BJ (cell line): ENCODE results near the gene DGKH. TPM values are rescaled to one million over a fixed set of nuclear protein-coding genes. Genes with fewer than 3 reads are reported as not detected.

ENCODE experiments used
- CTCF ChIA-PET: fragments of 350-600 bp; formaldehyde crosslinking; extraction: SDS; loops from one replicate; lab custom pipeline; 2021; ENCODE audit warnings: antibody characterized with exemption, inconsistent platforms; lab: Yijun Ruan, JAX
- POLR2A ChIA-PET: fragments of 300-600 bp; sonication (Branson Sonifier 250); formaldehyde crosslinking; extraction: SDS; loops from one replicate; lab custom pipeline; 2021; ENCODE audit warnings: antibody characterized with exemption; lab: Charles Lee
- DNase-seq: peaks from one replicate; pipeline ENCODE4 v3.0.0-alpha.2; 2011; ENCODE audit warnings: low read depth
- H3K27me3 ChIP-seq: 2 replicates; pipeline ENCODE4 v1.6.0; 2011; ENCODE audit warnings: low read length; ENCODE audit not compliant: control insufficient read depth, insufficient read depth
- H3K36me3 ChIP-seq: 2 replicates; pipeline ENCODE4 v1.5.1; 2011; ENCODE audit warnings: low read length; ENCODE audit not compliant: control insufficient read depth, insufficient read depth
- H3K4me3 ChIP-seq: 2 replicates; pipeline ENCODE4 v1.5.1; 2011; ENCODE audit warnings: low read depth, mild to moderate bottlenecking, control low read depth, low read length
- CTCF ChIP-seq: IDR thresholded peaks from 2 replicates; pipeline ENCODE4 v1.5.1; 2011; ENCODE audit warnings: low read depth, mild to moderate bottlenecking, control low read depth, inconsistent platforms, low read length, moderate library complexity; ENCODE audit not compliant: insufficient read depth
- polyA plus RNA-seq: library from polyadenylated mRNA; depleted of rRNA; stranded (reverse); fragments of >200 nt; gene quantifications from 2 replicates; pipeline ENCODE4 v1.2.3, GENCODE V29; 2011

The DGKH gene
- polyA plus RNA-seq, 1 experiment, result 4.2 TPM

GRCh38 chr13:42114912-42115311 lies 66.5 kb downstream of the DGKH start:
- no peak for DNase-seq
- ChIA-PET CTCF (interaction anchor here (3.0 kb wide), 1 partner anchor 447 kb away, joined by 17 read pairs; no protein-coding TSS in a partner anchor), POLR2A (interaction anchor here (0.5 kb wide), 1 partner anchor 810 kb away, joined by 3 read pairs; no protein-coding TSS in a partner anchor)

DNA sequence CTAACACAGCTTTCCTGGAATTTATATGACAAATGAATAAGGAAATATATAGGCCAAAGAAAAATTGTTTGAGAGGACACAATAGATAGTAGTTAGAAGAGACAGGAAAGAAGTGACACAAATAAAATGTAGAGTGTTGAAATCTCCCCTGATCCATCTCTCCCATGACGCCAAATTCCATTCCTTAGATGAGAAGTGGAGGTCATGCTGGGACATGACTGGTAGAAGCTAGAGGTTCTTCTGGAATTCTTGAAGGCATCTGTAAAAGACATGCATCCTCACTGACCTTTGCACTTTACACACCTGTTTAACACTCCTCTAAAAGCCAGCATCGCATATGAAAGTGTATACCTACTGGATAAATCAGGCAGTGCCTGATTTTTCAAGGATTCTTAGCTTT lies 67.8 kb downstream of the DGKH start:
- Histone ChIP-seq H3K4me3 (no peak overlapping the region), H3K27me3 (no peaks in the 10 kb centered on the region), H3K36me3 (no peaks in the 10 kb centered on the region)
- DNase-seq, result no peak
- TF ChIP-seq CTCF, result no peak
- ChIA-PET POLR2A (no interaction called here), CTCF (interaction anchor here (1.1 to 1.2 kb wide), 3 partner anchors 73 to 465 kb away, joined by 3 read pairs; no protein-coding TSS in a partner anchor)

More at GRCh38 chr13:42114912-42115311, 66.5 kb downstream of the DGKH start:
- H3K36me3 ChIP-seq, result no peaks in the 10 kb centered on the region
- H3K27me3 ChIP-seq, result no peaks in the 10 kb centered on the region
- TF ChIP-seq CTCF, result no peak
- no peak overlapping the region for H3K4me3 ChIP-seq

GRCh38 chr13:42119041-42119440 lies 70.6 kb downstream of the DGKH start:
- Histone ChIP-seq H3K4me3 (no peak overlapping the region), H3K36me3 (no peaks in the 10 kb centered on the region), H3K27me3 (no peaks in the 10 kb centered on the region)
- DNase-seq, result no peak
- CTCF ChIA-PET, result interaction anchor here (0.9 kb wide), 1 partner anchor 8 kb away, joined by 3 read pairs; no protein-coding TSS in a partner anchor
- TF ChIP-seq CTCF, result no peak
- POLR2A ChIA-PET, result no interaction called here

- H3K4me3 ChIP-seq, result no peak overlapping the region
- DNase-seq, result no peak
- ChIA-PET POLR2A (no interaction called here), CTCF (interaction anchor here (0.9 to 1.2 kb wide), 3 partner anchors 9 to 11 kb away, joined by 3 to 4 read pairs (median 3); no protein-coding TSS in a partner anchor)
- H3K36me3 ChIP-seq, result no peaks in the 10 kb centered on the region
- no peak for TF ChIP-seq CTCF
- no peaks in the 10 kb centered on the region for H3K27me3 ChIP-seq
Observed at GRCh38 chr13:42119875-42120274, 71.4 kb downstream of the DGKH start.

DNA sequence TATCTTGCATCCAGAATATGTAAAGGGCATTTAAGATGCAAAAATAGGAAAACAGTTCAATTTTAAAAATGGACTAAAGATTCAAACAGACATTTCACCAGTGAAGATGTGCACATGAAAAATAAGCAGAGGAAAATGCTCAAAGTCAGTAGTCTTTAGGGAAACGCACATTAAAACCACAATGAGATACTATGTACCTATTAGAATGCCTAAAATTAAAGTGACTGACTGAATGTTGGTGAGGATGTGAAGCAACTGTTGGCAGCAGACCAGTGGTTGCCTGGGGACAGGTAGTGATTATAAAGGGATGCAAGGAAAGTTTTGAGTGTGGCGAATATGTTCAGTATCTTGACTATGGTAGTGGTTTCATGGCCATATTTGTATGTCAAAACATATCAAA lies 75.2 kb downstream of the DGKH start:
- no peak for TF ChIP-seq CTCF
- Histone ChIP-seq H3K4me3 (no peak overlapping the region), H3K36me3 (no peaks in the 10 kb centered on the region), H3K27me3 (no peaks in the 10 kb centered on the region)
- DNase-seq, result no peak
- POLR2A ChIA-PET, result no interaction called here
- CTCF ChIA-PET, result no interaction called here
